Neural cell (in vitro differentiated cells): Measurements from ENCODE around the gene PRR11. TPM values are rescaled to one million over a fixed set of nuclear protein-coding genes. Genes with fewer than 3 reads are reported as not detected.

Source experiments
- H2AFZ ChIP-seq: fragments of 200-600, 300-800 bp; sonication (generic), shearing (Covaris generic); 2 replicates; pipeline ENCODE4 v1.6.0; 2014; ENCODE audit warnings: low read depth, mild to moderate bottlenecking, antibody characterized with exemption, low read length, moderate library complexity
- H3F3A ChIP-seq: fragments of 200-600 bp; shearing (Covaris generic); 2 replicates; pipeline ENCODE4 v1.6.1; 2016; ENCODE audit warnings: mild to moderate bottlenecking, moderate library complexity, mixed read lengths, antibody characterized with exemption, low read length; ENCODE audit not compliant: insufficient read depth, poor library complexity, severe bottlenecking
- H3K27ac ChIP-seq: fragments of 200-600, 300-800 bp; sonication (generic), shearing (Covaris generic); 2 replicates; pipeline ENCODE4 v1.5.1; 2014; ENCODE audit warnings: mild to moderate bottlenecking, low read length, moderate library complexity
- H3K27me3 ChIP-seq: fragments of 300-800, 200-600 bp; sonication (generic), shearing (Covaris generic); 2 replicates; pipeline ENCODE4 v1.6.0; 2014; ENCODE audit warnings: mild to moderate bottlenecking, low read depth, low read length, moderate library complexity; ENCODE audit not compliant: insufficient read depth
- H3K36me3 ChIP-seq: fragments of 300-800, 200-600 bp; sonication (generic), shearing (Covaris generic); 2 replicates; pipeline ENCODE4 v1.5.1; 2014; ENCODE audit warnings: mild to moderate bottlenecking, antibody characterized with exemption, low read length, moderate library complexity; ENCODE audit not compliant: insufficient read depth
- H3K4me2 ChIP-seq: fragments of 300-800, 200-600 bp; sonication (generic), shearing (Covaris generic); 2 replicates; pipeline ENCODE4 v1.6.0; 2014; ENCODE audit warnings: mild to moderate bottlenecking, low read length
- H3K4me3 ChIP-seq: fragments of 300-800, 200-600 bp; sonication (generic), shearing (Covaris generic); 2 replicates; pipeline ENCODE4 v1.5.1; 2014; ENCODE audit warnings: mild to moderate bottlenecking, low read length, moderate library complexity
- H3K79me2 ChIP-seq: fragments of 200-600 bp; shearing (Covaris generic); replicated peaks from 2 replicates; pipeline ENCODE4 v1.6.0; 2014; ENCODE audit warnings: mild to moderate bottlenecking, low read length, moderate library complexity; ENCODE audit not compliant: insufficient read depth
- H3K9ac ChIP-seq: fragments of 300-800, 200-600 bp; sonication (generic), shearing (Covaris generic); 2 replicates; pipeline ENCODE4 v1.6.1; 2016; ENCODE audit warnings: mild to moderate bottlenecking, low read length, mixed read lengths
- H3K9me2 ChIP-seq: fragments of 200-600 bp; shearing (Covaris generic); 2 replicates; pipeline ENCODE4 v1.6.1; 2016; ENCODE audit warnings: mild to moderate bottlenecking, low read length, mixed read lengths; ENCODE audit not compliant: insufficient read depth
- H3K9me3 ChIP-seq: fragments of 200-600, 300-800 bp; sonication (generic), shearing (Covaris generic); 2 replicates; pipeline ENCODE4 v1.6.1; 2016; ENCODE audit warnings: mild to moderate bottlenecking, mixed run types, low read length, moderate library complexity, mixed read lengths
- H4K20me1 ChIP-seq: fragments of 200-600 bp; shearing (Covaris generic); 2 replicates; pipeline ENCODE4 v1.6.1; 2016; ENCODE audit warnings: mild to moderate bottlenecking, mixed run types; ENCODE audit not compliant: insufficient read depth
- CTCF ChIP-seq: fragments of 450-650 bp; IDR thresholded peaks from 2 replicates; pipeline ENCODE4 v1.5.1; 2014; ENCODE audit warnings: antibody characterized with exemption, mild to moderate bottlenecking, moderate library complexity; ENCODE audit not compliant: poor library complexity, severe bottlenecking
- EP300 ChIP-seq: fragments of 450-650 bp; conservative IDR thresholded peaks from 2 replicates; pipeline ENCODE4 v1.6.1; 2014; ENCODE audit warnings: antibody characterized with exemption, mild to moderate bottlenecking, moderate library complexity; ENCODE audit not compliant: poor library complexity, severe bottlenecking
- EZH2 ChIP-seq: fragments of 200-600, 300-800 bp; shearing (Covaris generic), sonication (generic); IDR thresholded peaks from 2 replicates; pipeline ENCODE4 v1.6.1; 2014; ENCODE audit warnings: antibody characterized with exemption, low read length, borderline replicate concordance, mild to moderate bottlenecking; ENCODE audit not compliant: insufficient read depth, poor library complexity, severe bottlenecking
- MXI1 ChIP-seq: fragments of 450-650 bp; conservative IDR thresholded peaks from 2 replicates; pipeline ENCODE4 v1.6.1; 2014; ENCODE audit warnings: antibody characterized with exemption, mild to moderate bottlenecking; ENCODE audit not compliant: poor library complexity, severe bottlenecking
- POLR2AphosphoS5 ChIP-seq: IDR thresholded peaks from 2 replicates; pipeline ENCODE4 v1.6.1; 2012
- RAD21 ChIP-seq: fragments of 450-650 bp; conservative IDR thresholded peaks from 2 replicates; pipeline ENCODE4 v1.6.1; 2014; ENCODE audit warnings: antibody characterized with exemption, mild to moderate bottlenecking, moderate library complexity
- SMC3 ChIP-seq: fragments of 450-650 bp; conservative IDR thresholded peaks from 2 replicates; pipeline ENCODE4 v1.6.1; 2014; ENCODE audit warnings: antibody characterized with exemption, mild to moderate bottlenecking, moderate library complexity; ENCODE audit not compliant: poor library complexity
- TAF1 ChIP-seq: IDR thresholded peaks from 2 replicates; pipeline ENCODE4 v1.6.1; 2012; ENCODE audit warnings: low read depth
- polyA plus RNA-seq: library from polyadenylated mRNA; depleted of rRNA; stranded (reverse); fragments of >200 nt; gene quantifications from 2 replicates; pipeline ENCODE4 v1.2.3, GENCODE V29; 2014
- TF ChIP-seq, protein P1 (sequence below): IDR thresholded peaks from 2 replicates; pipeline ENCODE4 v1.6.1; 2012; ENCODE audit warnings: borderline replicate concordance

The PRR11 gene
- polyA plus RNA-seq, 1 donor from 2014 or later: 0.22 TPM

DNA sequence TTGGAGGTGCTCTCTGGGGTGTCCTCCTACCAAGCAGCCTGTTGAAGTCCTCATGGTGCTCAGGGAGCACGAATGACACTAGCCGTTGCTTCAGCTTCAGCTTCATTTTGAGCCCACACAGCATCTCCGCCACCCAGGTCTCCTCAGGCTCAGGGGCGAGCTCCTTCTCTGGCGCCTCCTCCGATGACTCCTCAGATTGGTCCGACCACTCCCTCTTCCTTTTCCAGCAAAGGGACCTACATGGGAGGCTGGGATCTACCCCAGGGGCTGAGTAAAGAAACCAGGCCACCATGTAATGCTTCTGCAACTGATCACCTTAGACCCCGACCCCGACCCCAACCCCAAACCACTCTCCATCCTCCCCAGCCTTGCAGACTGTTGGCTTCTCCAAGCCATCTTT lies 25.9 kb downstream of the PRR11 start:
- Histone ChIP-seq H3K79me2 (no peaks in the 10 kb centered on the region), H3F3A (no peaks in the 10 kb centered on the region), H3K4me3 (no peak overlapping the region)

GRCh38 chr17:59185997-59186396 lies 30.5 kb downstream of the PRR11 start:
- Histone ChIP-seq H3K79me2 (no peaks in the 10 kb centered on the region), H3F3A (no peaks in the 10 kb centered on the region), H3K27ac (no peak overlapping the region), H3K27me3 (no peaks in the 10 kb centered on the region), H3K4me3 (no peak overlapping the region), H3K9me3 (no peaks in the 10 kb centered on the region), H2AFZ (no peak overlapping the region), H3K36me3 (no peaks in the 10 kb centered on the region), H3K9me2 (no peaks in the 10 kb centered on the region), H3K4me2 (no peak overlapping the region), H4K20me1 (no peaks in the 10 kb centered on the region), H3K9ac (no peak overlapping the region)
- TF ChIP-seq CTCF (no peak), POLR2AphosphoS5 (no peak), TAF1 (no peak), RAD21 (no peak), EP300 (no peak), MXI1 (no peak), SMC3 (no peak), EZH2 (no peak)
- TF ChIP-seq, protein P1, sequence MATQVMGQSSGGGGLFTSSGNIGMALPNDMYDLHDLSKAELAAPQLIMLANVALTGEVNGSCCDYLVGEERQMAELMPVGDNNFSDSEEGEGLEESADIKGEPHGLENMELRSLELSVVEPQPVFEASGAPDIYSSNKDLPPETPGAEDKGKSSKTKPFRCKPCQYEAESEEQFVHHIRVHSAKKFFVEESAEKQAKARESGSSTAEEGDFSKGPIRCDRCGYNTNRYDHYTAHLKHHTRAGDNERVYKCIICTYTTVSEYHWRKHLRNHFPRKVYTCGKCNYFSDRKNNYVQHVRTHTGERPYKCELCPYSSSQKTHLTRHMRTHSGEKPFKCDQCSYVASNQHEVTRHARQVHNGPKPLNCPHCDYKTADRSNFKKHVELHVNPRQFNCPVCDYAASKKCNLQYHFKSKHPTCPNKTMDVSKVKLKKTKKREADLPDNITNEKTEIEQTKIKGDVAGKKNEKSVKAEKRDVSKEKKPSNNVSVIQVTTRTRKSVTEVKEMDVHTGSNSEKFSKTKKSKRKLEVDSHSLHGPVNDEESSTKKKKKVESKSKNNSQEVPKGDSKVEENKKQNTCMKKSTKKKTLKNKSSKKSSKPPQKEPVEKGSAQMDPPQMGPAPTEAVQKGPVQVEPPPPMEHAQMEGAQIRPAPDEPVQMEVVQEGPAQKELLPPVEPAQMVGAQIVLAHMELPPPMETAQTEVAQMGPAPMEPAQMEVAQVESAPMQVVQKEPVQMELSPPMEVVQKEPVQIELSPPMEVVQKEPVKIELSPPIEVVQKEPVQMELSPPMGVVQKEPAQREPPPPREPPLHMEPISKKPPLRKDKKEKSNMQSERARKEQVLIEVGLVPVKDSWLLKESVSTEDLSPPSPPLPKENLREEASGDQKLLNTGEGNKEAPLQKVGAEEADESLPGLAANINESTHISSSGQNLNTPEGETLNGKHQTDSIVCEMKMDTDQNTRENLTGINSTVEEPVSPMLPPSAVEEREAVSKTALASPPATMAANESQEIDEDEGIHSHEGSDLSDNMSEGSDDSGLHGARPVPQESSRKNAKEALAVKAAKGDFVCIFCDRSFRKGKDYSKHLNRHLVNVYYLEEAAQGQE: no peak

More for the DNA sequence above, 25.9 kb downstream of the PRR11 start:
- Histone ChIP-seq H4K20me1 (no peaks in the 10 kb centered on the region), H3K36me3 (no peaks in the 10 kb centered on the region), H2AFZ (no peak overlapping the region), H3K9me3 (no peaks in the 10 kb centered on the region), H3K27me3 (no peaks in the 10 kb centered on the region), H3K4me2 (no peak overlapping the region), H3K27ac (no peak overlapping the region), H3K9ac (no peak overlapping the region), H3K9me2 (no peaks in the 10 kb centered on the region)
- TF ChIP-seq TAF1 (no peak), POLR2AphosphoS5 (no peak), MXI1 (no peak), RAD21 (no peak), EP300 (no peak), CTCF (no peak), EZH2 (no peak), SMC3 (no peak)
- TF ChIP-seq, protein P1: no peak
